GM12878 (cell line): ENCODE results near the gene TACC2. TPM values are rescaled to one million over a fixed set of nuclear protein-coding genes. Genes with fewer than 3 reads are reported as not detected.

Source experiments
- ATAC-seq: fragments of 200-7000 bp; cut with Tn5 transposase; 3 replicates; pipeline ENCODE4 v1.9.1; 2020; ENCODE audit warnings: mild to moderate bottlenecking, moderate library complexity
- BruUV-seq: library from RNA; stranded (reverse); fragments of 400-500 nt; replicated peaks from 2 replicates; lab custom pipeline; 2021; lab: Mats Ljungman, UMichigan
- CTCF ChIA-PET: fragments of 300-600 bp; sonication (Branson Sonifier 250); formaldehyde crosslinking; extraction: SDS; loops from one replicate; lab custom pipeline; 2021; ENCODE audit warnings: inconsistent platforms; lab: Yijun Ruan, JAX
- POLR2A ChIA-PET: fragments of 350-600 bp; formaldehyde crosslinking; extraction: SDS; loops from one replicate; lab custom pipeline; 2021; ENCODE audit warnings: inconsistent platforms; lab: Charles Lee
- RAD21 ChIA-PET: fragments of 300-600 bp; sonication (Branson Sonifier 250); formaldehyde crosslinking; loops from one replicate; lab custom pipeline; 2023; ENCODE audit warnings: antibody characterized with exemption; ENCODE audit not compliant: unreplicated experiment; lab: Charles Lee
- SMC1A ChIA-PET: fragments of 300-600 bp; sonication (Branson Sonifier 250); formaldehyde crosslinking; loops from one replicate; lab custom pipeline; 2023; ENCODE audit not compliant: unreplicated experiment, uncharacterized antibody; lab: Charles Lee
- DNase-seq: peaks from one replicate; pipeline ENCODE4 v3.0.0-alpha.2; 2011; ENCODE audit warnings: low read depth, low spot score
- FAIRE-seq: peaks from 3 replicates; lab custom pipeline; 2011; peaks lifted over from hg19 to GRCh38; lab: Jason Lieb, UNC
- H2AFZ ChIP-seq: 2 replicates; pipeline ENCODE4 v1.6.0; 2011; ENCODE audit warnings: low read depth, low read length, control low read depth; ENCODE audit not compliant: control insufficient read depth
- H3K27ac ChIP-seq: 2 replicates; pipeline ENCODE4 v1.5.1; 2011; ENCODE audit warnings: control low read depth; ENCODE audit not compliant: control insufficient read depth, insufficient read depth
- H3K27me3 ChIP-seq, 2 experiments: replicated peaks in 1 of 2; 2 replicates each; pipeline versions ENCODE4 v1.6.0 to v1.6.1; 2011; ENCODE audit warnings: low read length in 1 of 2; ENCODE audit not compliant: control insufficient read depth in 2 of 2, insufficient read depth in 2 of 2
- H3K36me3 ChIP-seq, 2 experiments: 2 replicates each; pipeline ENCODE4 v1.5.1; 2011; ENCODE audit warnings: low read length in 1 of 2; ENCODE audit not compliant: control insufficient read depth in 2 of 2, insufficient read depth in 2 of 2
- H3K4me1 ChIP-seq: 2 replicates; pipeline ENCODE4 v1.6.1; 2011; ENCODE audit warnings: mild to moderate bottlenecking, low read length, moderate library complexity, mixed read lengths; ENCODE audit not compliant: control insufficient read depth, insufficient read depth
- H3K4me2 ChIP-seq: 2 replicates; pipeline ENCODE4 v1.6.0; 2011; ENCODE audit warnings: control low read depth; ENCODE audit not compliant: control insufficient read depth, insufficient read depth
- H3K4me3 ChIP-seq: fragments of 200-600 bp; sonication (generic); 2 replicates; pipeline ENCODE4 v1.5.1; 2016
- H3K79me2 ChIP-seq: 2 replicates; pipeline ENCODE4 v1.6.0; 2011; ENCODE audit warnings: low read length; ENCODE audit not compliant: control insufficient read depth, insufficient read depth
- H3K9ac ChIP-seq: 2 replicates; pipeline ENCODE4 v1.8.0; 2011; ENCODE audit warnings: low read length, control low read depth, mixed read lengths; ENCODE audit not compliant: control insufficient read depth, insufficient read depth
- H3K9me3 ChIP-seq: replicated peaks from 3 replicates; pipeline ENCODE4 v1.5.1; 2011; ENCODE audit warnings: mild to moderate bottlenecking, low read length; ENCODE audit not compliant: control insufficient read depth, insufficient read depth
- H4K20me1 ChIP-seq: 2 replicates; pipeline ENCODE4 v1.6.0; 2011; ENCODE audit not compliant: control insufficient read depth, insufficient read depth
- BCL11A ChIP-seq: IDR thresholded peaks from 2 replicates; pipeline ENCODE4 v1.6.1; 2011; ENCODE audit warnings: low read depth, low read length
- FOXK2 ChIP-seq: fragments of 450-650 bp; IDR thresholded peaks from 2 replicates; pipeline ENCODE4 v1.6.1; 2017; ENCODE audit warnings: mild to moderate bottlenecking, moderate library complexity
- HCFC1 ChIP-seq: fragments of 150-350 bp; IDR thresholded peaks from 2 replicates; pipeline ENCODE4 v1.6.1; 2014; ENCODE audit warnings: low read length
- MTA2 ChIP-seq: fragments of 450-650 bp; IDR thresholded peaks from 2 replicates; pipeline ENCODE4 v1.6.1; 2016; ENCODE audit warnings: low read depth, mild to moderate bottlenecking, moderate library complexity
- MYB ChIP-seq: fragments of 150-350 bp; IDR thresholded peaks from 2 replicates; pipeline ENCODE4 v1.6.1; 2014; ENCODE audit warnings: mild to moderate bottlenecking, low read depth, low read length, borderline replicate concordance
- NFIC ChIP-seq: IDR thresholded peaks from 2 replicates; pipeline ENCODE4 v1.6.1; 2012; ENCODE audit warnings: low read depth, mild to moderate bottlenecking, inconsistent platforms, low read length, moderate library complexity
- RAD51 ChIP-seq: fragments of 450-650 bp; IDR thresholded peaks from 2 replicates; pipeline ENCODE4 v1.6.1; 2016; ENCODE audit warnings: moderate library complexity, mild to moderate bottlenecking, inconsistent platforms
- REST ChIP-seq: IDR thresholded peaks from 2 replicates; pipeline ENCODE4 v1.6.1; 2012; ENCODE audit warnings: mild to moderate bottlenecking, low read depth, low read length
- SIX5 ChIP-seq: IDR thresholded peaks from 2 replicates; pipeline ENCODE4 v1.6.1; 2011; ENCODE audit warnings: mild to moderate bottlenecking, low read depth, low read length, moderate library complexity; ENCODE audit not compliant: severe bottlenecking
- TCF12 ChIP-seq: IDR thresholded peaks from 2 replicates; pipeline ENCODE4 v1.6.1; 2011; ENCODE audit warnings: low read depth, mild to moderate bottlenecking, low read length
- ZBTB4 ChIP-seq: fragments of 450-650 bp; formaldehyde crosslinking; IDR thresholded peaks from 2 replicates; pipeline ENCODE4 v1.4.0; 2022; ENCODE audit warnings: mild to moderate bottlenecking, moderate library complexity
- ZNF384 ChIP-seq: IDR thresholded peaks from 2 replicates; pipeline ENCODE4 v1.6.1; 2012; ENCODE audit warnings: low read depth, mild to moderate bottlenecking, low read length, improper control_type of control experiment, borderline replicate concordance
- ZNF687 ChIP-seq: fragments of 450-650 bp; IDR thresholded peaks from 2 replicates; pipeline ENCODE4 v1.6.1; 2017; ENCODE audit warnings: mild to moderate bottlenecking, moderate library complexity
- WGBS: methylation state at CpG from one replicate; pipeline ENCODE4 v1.1.6; 2016; ENCODE audit warnings: low lambda C conversion rate; ENCODE audit not compliant: insufficient replicate concordance, insufficient coverage; ENCODE audit errors: missing lambda C conversion rate; 5-methylcytosine and 5-hydroxymethylcytosine counted together
- in situ Hi-C: fragments of 300-500 bp; cut with MboI; formaldehyde crosslinking; loops from 9 replicates; pipeline ENCODE4 v1.14.3; 2018; ENCODE audit warnings: mixed read lengths
- intact Hi-C: fragments of 100-400 bp; cut with micrococcal nuclease; formaldehyde crosslinking; loops from one replicate; pipeline ENCODE4 v1.14.2; 2022; ENCODE audit not compliant: unreplicated experiment
- polyA plus RNA-seq, 11 experiments: library from polyadenylated mRNA; depleted of rRNA in 4 of 11; unstranded in 6 of 11; stranded (reverse) in 5 of 11; fragments of >200 nt; fragmentation: Nextera tagmentation in 4 of 11; fragmentation: Illumina TruSeq in 1 of 11; extraction: Ambion mirVana in 4 of 11; extraction: Trizol in 1 of 11; gene quantifications; 1 replicate in 1 of 11; 2 replicates in 10 of 11; pipeline versions ENCODE4 v1.2.1 to v1.2.3, GENCODE V29; 2011 to 2016; ENCODE audit warnings: inconsistent platforms in 2 of 11, missing spikeins in 2 of 11, low read depth in 1 of 11
- total RNA-seq, 4 experiments: library from RNA; depleted of rRNA in 3 of 4; stranded (reverse); fragments of >200 nt in 3 of 4; fragmentation: Illumina TruSeq in 1 of 4; extraction: Trizol in 1 of 4; gene quantifications; 2 replicates each; pipeline versions ENCODE4 v1.2.1 to v1.2.3, GENCODE V29; 2013 to 2021

TACC2 gene
- total and polyA plus RNA-seq, 10 of the 15 experiments (the other 5 are each of a cell fraction or from before 2014, with no cell fraction given) = 0.07 to 0.64 (median 0.13) TPM; not detected in 5

- H3K79me2 ChIP-seq = no peaks in the 10 kb centered on the region
- RAD21 ChIA-PET = no interaction called here
- BruUV-seq = no TSS peak
- no peak for ATAC-seq
- no peak overlapping the region for H2AFZ ChIP-seq
- POLR2A ChIA-PET = no interaction called here
- in situ Hi-C loops = no loop called here
- no peaks in the 10 kb centered on the region for H3K36me3 ChIP-seq
- H4K20me1 ChIP-seq = no peaks in the 10 kb centered on the region
- no peaks in the 10 kb centered on the region for H3K9me3 ChIP-seq
- DNase-seq = no peak
- H3K9ac ChIP-seq = no peak overlapping the region
- CTCF ChIA-PET = interaction anchor here (0.9 kb wide), 1 partner anchor 290 kb away, joined by 3 read pairs; no protein-coding TSS in a partner anchor
- H3K4me1 ChIP-seq = no peaks in the 10 kb centered on the region
- no peak for FAIRE-seq
- H3K27me3 ChIP-seq = no peaks in the 10 kb centered on the region; a peak in 1 of 4 replicates
- H3K4me2 ChIP-seq = no peak overlapping the region
- no peak overlapping the region for H3K27ac ChIP-seq
- intact Hi-C loops = loop anchor here (10.0 kb wide), 1 partner anchor 290 kb away; no protein-coding TSS in a partner anchor
- 11% methylated on average over 2 of the region's 2 CpGs for WGBS
- SMC1A ChIA-PET = no interaction called here
- H3K4me3 ChIP-seq = no peak overlapping the region
- TF ChIP-seq RAD51 = no peak
- no peak for TF ChIP-seq ZBTB4 (CRISPR knock-in tag)
- TF ChIP-seq NFIC = no peak
- no peak for TF ChIP-seq REST
- TF ChIP-seq ZNF687 = no peak
- TF ChIP-seq BCL11A = no peak
- TF ChIP-seq FOXK2 = no peak
- TF ChIP-seq SIX5 = no peak
- TF ChIP-seq TCF12 = no peak
- TF ChIP-seq ZNF384 = no peak
- no peak for TF ChIP-seq HCFC1
- TF ChIP-seq MTA2 = no peak
- TF ChIP-seq MYB = no peak
Measured at GRCh38 chr10:122145113-122145512, 156.2 kb downstream of the TACC2 start.
